Mesenchymal stem cell (in vitro differentiated cells and primary cell): ENCODE results near the gene ADCK2.

Experiments used
- DNase-seq: peaks from one replicate; pipeline ENCODE4 v3.0.0-alpha.2; 2013
- H2AFZ ChIP-seq: one replicate; pipeline ENCODE4 v1.6.1; 2013; ENCODE audit warnings: low read depth, mild to moderate bottlenecking, control low read depth, inconsistent platforms, low read length, moderate library complexity
- H2AK5ac ChIP-seq: 2 replicates; pipeline ENCODE4 v1.6.1; 2013; ENCODE audit warnings: low read length, moderate library complexity, mild to moderate bottlenecking, inconsistent platforms; ENCODE audit not compliant: severe bottlenecking
- H2BK120ac ChIP-seq: one replicate; pipeline ENCODE4 v1.6.1; 2013; ENCODE audit warnings: low read depth, mild to moderate bottlenecking, inconsistent platforms, low read length, moderate library complexity
- H2BK12ac ChIP-seq, 2 experiments: one replicate each; pipeline ENCODE4 v1.6.1; 2013; ENCODE audit warnings: inconsistent platforms in 2 of 2, low read length in 2 of 2, mild to moderate bottlenecking in 2 of 2, moderate library complexity in 2 of 2, control low read depth in 1 of 2
- H2BK15ac ChIP-seq: one replicate; pipeline ENCODE4 v1.6.1; 2013; ENCODE audit warnings: mild to moderate bottlenecking, low read depth, inconsistent platforms; ENCODE audit not compliant: poor library complexity, severe bottlenecking
- H2BK5ac ChIP-seq: 2 replicates; pipeline ENCODE4 v1.6.1; 2013; ENCODE audit warnings: low read depth, mild to moderate bottlenecking, low read length, control low read depth, inconsistent platforms; ENCODE audit not compliant: poor library complexity, severe bottlenecking
- H3K14ac ChIP-seq, 2 experiments: one replicate each; pipeline ENCODE4 v1.6.1; 2013; ENCODE audit warnings: inconsistent platforms in 2 of 2, low read length in 2 of 2, control low read depth in 1 of 2, mild to moderate bottlenecking in 1 of 2, moderate library complexity in 1 of 2
- H3K18ac ChIP-seq, 2 experiments: one replicate each; pipeline ENCODE4 v1.6.1; 2013; ENCODE audit warnings: inconsistent platforms in 2 of 2, low read length in 2 of 2, control low read depth in 1 of 2, low read depth in 1 of 2, mild to moderate bottlenecking in 1 of 2
- H3K23ac ChIP-seq, 2 experiments: one replicate each; pipeline ENCODE4 v1.6.1; 2013; ENCODE audit warnings: inconsistent platforms in 2 of 2, low read length in 2 of 2, mild to moderate bottlenecking in 2 of 2, moderate library complexity in 2 of 2, control low read depth in 1 of 2
- H3K27ac ChIP-seq: 2 replicates; pipeline ENCODE4 v1.5.1; 2013; ENCODE audit warnings: mild to moderate bottlenecking, moderate library complexity, low read length, control low read depth, inconsistent platforms; ENCODE audit not compliant: poor library complexity, severe bottlenecking
- H3K27me3 ChIP-seq, 2 experiments: 2 replicates each; pipeline versions ENCODE4 v1.6.1 to v1.7.0; 2013; ENCODE audit warnings: low read length in 2 of 2, mild to moderate bottlenecking in 2 of 2, moderate library complexity in 2 of 2, control low read depth in 1 of 2, inconsistent platforms in 1 of 2; ENCODE audit not compliant: control insufficient read depth in 1 of 2, insufficient read depth in 1 of 2
- H3K36me3 ChIP-seq, 2 experiments: 2 replicates each; pipeline versions ENCODE4 v1.6.1 to v1.7.0; 2013; ENCODE audit warnings: low read length in 2 of 2, control low read depth in 1 of 2, inconsistent platforms in 1 of 2, low read depth in 1 of 2, mild to moderate bottlenecking in 1 of 2; ENCODE audit not compliant: insufficient read depth in 2 of 2, control insufficient read depth in 1 of 2
- H3K4ac ChIP-seq, 2 experiments: one replicate each; pipeline ENCODE4 v1.6.1; 2013; ENCODE audit warnings: inconsistent platforms in 2 of 2, low read length in 2 of 2, mild to moderate bottlenecking in 2 of 2, moderate library complexity in 2 of 2, control low read depth in 1 of 2, low read depth in 1 of 2
- H3K4me1 ChIP-seq: 2 replicates; pipeline ENCODE4 v1.6.1; 2013; ENCODE audit warnings: low read depth, low read length, control low read depth; ENCODE audit not compliant: control insufficient read depth, insufficient read depth
- H3K4me2 ChIP-seq: 2 replicates; pipeline ENCODE4 v1.6.1; 2013; ENCODE audit warnings: low read length, mild to moderate bottlenecking, inconsistent platforms; ENCODE audit not compliant: poor library complexity, severe bottlenecking
- H3K4me3 ChIP-seq, 2 experiments: 2 replicates each; pipeline versions ENCODE4 v1.5.1 to v1.7.0; 2013; ENCODE audit warnings: low read length in 2 of 2, mild to moderate bottlenecking in 2 of 2, control low read depth in 1 of 2, low read depth in 1 of 2; ENCODE audit not compliant: insufficient read depth in 1 of 2
- H3K79me1 ChIP-seq: replicated peaks from 2 replicates; pipeline ENCODE4 v1.6.1; 2013; ENCODE audit warnings: mild to moderate bottlenecking, control low read depth, low read length, inconsistent platforms; ENCODE audit not compliant: poor library complexity, severe bottlenecking
- H3K9ac ChIP-seq: 2 replicates; pipeline ENCODE4 v1.7.0; 2013; ENCODE audit warnings: mild to moderate bottlenecking, low read length, moderate library complexity
- H3K9me3 ChIP-seq: 2 replicates; pipeline ENCODE4 v1.7.0; 2013; ENCODE audit warnings: mild to moderate bottlenecking, low read length; ENCODE audit not compliant: control insufficient read depth
- H4K8ac ChIP-seq: one replicate; pipeline ENCODE4 v1.6.1; 2013; ENCODE audit warnings: inconsistent platforms, mild to moderate bottlenecking, low read length, moderate library complexity
- H4K91ac ChIP-seq: one replicate; pipeline ENCODE4 v1.6.1; 2013; ENCODE audit warnings: mild to moderate bottlenecking, low read length, inconsistent platforms
- WGBS: methylation state at CpG from one replicate; pipeline ENCODE4 v1.1.7; 2013; ENCODE audit warnings: mixed read lengths; 5-methylcytosine and 5-hydroxymethylcytosine counted together

ADCK2 gene

DNA sequence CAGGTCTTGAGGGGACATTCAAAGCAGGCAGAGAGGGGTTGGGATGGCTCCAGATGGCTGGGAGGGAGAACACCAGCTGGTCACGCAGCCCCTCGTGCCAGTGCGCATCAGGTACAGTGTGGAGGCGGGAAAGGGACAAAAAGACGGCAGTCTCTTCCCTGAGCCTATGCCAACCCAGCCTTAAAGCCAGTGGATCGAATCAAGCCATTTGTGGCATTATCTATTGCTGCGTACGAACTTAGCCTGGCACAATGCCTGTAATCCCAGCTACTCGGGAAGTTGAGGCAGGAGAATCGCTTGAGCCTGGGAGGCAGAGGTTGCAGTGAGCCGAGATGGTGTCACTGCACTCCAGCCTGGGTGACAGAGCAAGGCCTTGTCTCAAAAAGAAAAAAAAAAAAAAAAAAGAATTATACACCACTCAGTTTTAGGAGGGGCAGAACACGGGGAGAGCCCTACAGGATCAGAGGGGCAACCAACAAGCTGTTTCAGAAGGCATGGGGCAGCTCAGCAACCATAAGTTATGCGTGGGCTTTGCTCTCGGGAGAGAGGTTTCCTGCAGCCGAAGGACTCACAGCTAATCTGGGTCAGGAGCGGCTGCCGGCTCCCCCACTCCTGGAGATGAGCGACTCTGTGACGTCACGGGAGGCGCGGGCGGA is 23.4 kb downstream of the ADCK2 start:
- Histone ChIP-seq H3K9ac (peak overlapping the region; percentile 95), H3K23ac (no peak overlapping the region), H3K4me2 (peak overlapping the region; percentile 41), H4K91ac (no peak overlapping the region), H3K4me3 (peak overlapping the region in 1 of 2 experiments; percentile 94), H3K4me1 (peaks cover 10% of the 10 kb centered on the region), H3K9me3 (no peaks in the 10 kb centered on the region), H3K4ac (peak overlapping the region in 1 of 2 experiments; percentile 5), H3K27me3 (no peaks in the 10 kb centered on the region), H3K27ac (peak overlapping the region; percentile 48), H3K36me3 (peaks cover 21 to 26% of the 10 kb centered on the region in 2 experiments), H2BK5ac (no peak overlapping the region), H3K79me1 (peaks cover 6% of the 10 kb centered on the region), H3K14ac (no peak overlapping the region), H2AK5ac (no peak overlapping the region), H4K8ac (peak overlapping the region; percentile 93), H3K18ac (peak overlapping the region in 1 of 2 experiments; percentile 63), H2BK15ac (no peak overlapping the region), H2BK12ac (peak overlapping the region in 1 of 2 experiments; percentile 60), H2BK120ac (no peak overlapping the region), H2AFZ (no peak overlapping the region)
- WGBS: 39% methylated on average over 22 of the region's 23 CpGs
- peak; percentile 95 for DNase-seq

DNA sequence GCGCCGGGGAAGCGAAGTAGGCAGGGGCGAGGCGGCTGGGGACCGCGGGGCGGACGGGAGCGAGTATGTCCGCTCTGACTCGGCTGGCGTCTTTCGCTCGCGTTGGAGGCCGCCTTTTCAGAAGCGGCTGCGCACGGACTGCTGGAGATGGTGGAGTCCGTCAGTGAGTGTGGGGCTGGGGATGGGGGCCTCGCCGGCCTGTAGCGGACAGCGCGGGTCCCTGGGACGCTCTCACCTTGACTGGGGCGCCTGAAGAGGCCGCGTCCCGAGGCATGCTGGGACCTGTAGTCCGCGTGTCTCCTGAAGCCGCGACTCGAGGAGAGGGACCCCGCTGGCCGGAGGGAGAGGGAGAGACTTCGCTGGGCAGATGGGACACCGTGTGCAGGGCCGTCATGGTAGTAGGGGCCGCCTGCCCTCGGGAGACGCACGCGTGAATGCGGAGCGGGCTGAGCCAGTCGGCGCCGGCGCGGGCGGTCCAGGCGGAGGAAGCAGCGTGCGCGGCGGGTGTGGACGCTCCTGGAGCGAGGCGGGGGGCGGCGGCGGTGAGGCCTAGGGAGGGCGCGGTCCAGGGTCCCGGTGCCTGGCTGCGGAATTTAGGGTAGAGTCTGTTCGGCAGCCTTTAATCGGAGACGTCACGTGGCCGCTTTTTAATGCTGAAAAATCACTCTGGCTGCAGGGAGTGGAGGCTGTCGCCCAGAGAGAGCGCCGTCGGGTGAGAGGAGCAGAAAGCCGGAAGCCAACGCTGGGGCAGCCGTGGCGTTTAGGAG is 24.1 kb downstream of the ADCK2 start, which contains the start of gene NDUFB2:
Gene NDUFB2 (plus strand): TSS at position 29 of the 767 bp plus-strand sequence. CDS start 37 bp downstream, at position 66.
- Histone ChIP-seq H2AFZ (peak within 1 kb of the TSS; percentile 96), H4K8ac (peak within 1 kb of the TSS; percentile 93), H4K91ac (peak within 1 kb of the TSS; percentile 72), H3K18ac (peak within 1 kb of the TSS; percentile 23 to 85), H2BK5ac (peak within 1 kb of the TSS; percentile 45), H3K79me1 (peaks cover 6% of the 10 kb centered on the region), H3K27me3 (no peaks in the 10 kb centered on the region), H3K4me2 (peak within 1 kb of the TSS; percentile 69), H2BK12ac (peak within 1 kb of the TSS in 1 of 2 experiments; percentile 74), H3K36me3 (peaks cover 14 to 19% of the 10 kb centered on the region in 2 experiments), H2BK15ac (peak within 1 kb of the TSS; percentile 66), H3K4me3 (peak within 1 kb of the TSS; percentile 85 to 94), H3K27ac (peak within 1 kb of the TSS; percentile 78), H3K4me1 (peaks cover 11% of the 10 kb centered on the region), H3K9me3 (no peaks in the 10 kb centered on the region), H3K4ac (peak within 1 kb of the TSS; percentile 30 to 65), H2BK120ac (peak within 1 kb of the TSS; percentile 9), H2AK5ac (no peak within 1 kb of the TSS), H3K14ac (peak within 1 kb of the TSS in 1 of 2 experiments; percentile 84), H3K23ac (peak within 1 kb of the TSS in 1 of 2 experiments; percentile 27), H3K9ac (peak within 1 kb of the TSS; percentile 95)
- WGBS: under 1% methylated on average over 77 of the region's 82 CpGs
- DNase-seq: peak; percentile 91

DNA sequence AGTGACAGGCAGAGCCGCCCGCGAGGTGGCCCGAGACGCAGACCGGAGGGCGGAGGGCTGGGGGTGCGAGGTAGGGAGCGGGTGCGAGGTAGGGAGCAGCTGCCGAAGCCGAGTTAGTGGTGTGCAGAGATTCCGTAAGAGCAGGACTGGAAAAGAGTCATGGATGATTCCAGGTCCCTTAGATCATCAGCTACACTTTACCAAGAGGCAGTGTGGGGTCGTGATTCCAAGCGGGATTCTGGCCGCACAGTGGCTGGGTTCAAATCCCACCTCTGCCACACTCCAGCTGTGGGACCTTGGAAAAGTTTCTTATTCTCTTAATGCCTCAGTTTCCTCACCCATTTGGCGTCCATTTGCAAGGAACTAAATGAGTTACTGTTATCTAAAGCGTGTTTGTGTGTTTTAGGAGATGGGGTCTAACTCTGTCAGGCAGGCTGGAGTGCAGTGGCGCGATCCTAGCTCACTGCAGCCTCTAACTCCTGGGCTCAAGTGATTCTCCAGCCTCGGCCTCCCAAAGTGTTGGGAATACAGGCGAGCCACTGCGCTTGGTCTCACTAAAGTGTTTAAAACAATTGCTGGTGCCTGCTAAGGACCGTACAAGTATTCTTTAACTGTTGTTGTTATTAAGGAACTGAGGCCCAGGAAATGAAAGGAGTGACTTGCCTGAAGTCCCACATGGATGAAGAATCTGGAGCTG is 24.9 kb downstream of the ADCK2 start:
- H2BK12ac ChIP-seq: no peak overlapping the region
- H3K4me2 ChIP-seq: peak overlapping the region; percentile 69
- H2BK15ac ChIP-seq: no peak overlapping the region
- peak overlapping the region; percentile 85 to 94 for H3K4me3 ChIP-seq
- H2BK120ac ChIP-seq: no peak overlapping the region
- H3K27me3 ChIP-seq: no peaks in the 10 kb centered on the region
- H3K4me1 ChIP-seq: peaks cover 11% of the 10 kb centered on the region
- peak overlapping the region in 1 of 2 experiments; percentile 27 for H3K23ac ChIP-seq
- peak overlapping the region; percentile 45 for H2BK5ac ChIP-seq
- H3K14ac ChIP-seq: peak overlapping the region in 1 of 2 experiments; percentile 84
- H3K27ac ChIP-seq: peak overlapping the region; percentile 77
- peak; percentile 77 for DNase-seq
- H4K8ac ChIP-seq: peak overlapping the region; percentile 55
- peak overlapping the region; percentile 1 for H4K91ac ChIP-seq
- peak overlapping the region; percentile 23 to 85 for H3K18ac ChIP-seq
- H3K4ac ChIP-seq: peak overlapping the region in 1 of 2 experiments; percentile 47
- H3K79me1 ChIP-seq: peaks cover 6% of the 10 kb centered on the region
- peak overlapping the region; percentile 95 for H3K9ac ChIP-seq
- H2AK5ac ChIP-seq: peak overlapping the region; percentile 27
- H3K36me3 ChIP-seq: peaks cover 12 to 14% of the 10 kb centered on the region in 2 experiments
- peak overlapping the region; percentile 96 for H2AFZ ChIP-seq
- WGBS: 48% methylated on average over 15 of the region's 24 CpGs
- no peaks in the 10 kb centered on the region for H3K9me3 ChIP-seq
